GM19438 (cell line): ENCODE data around the gene ITGB7.

Source experiments
- ATAC-seq: cut with Tn5 transposase; IDR thresholded peaks from one replicate; pipeline ENCODE4 v1.9.1; 2021; ENCODE audit warnings: low read depth; ENCODE audit not compliant: unreplicated experiment

The ITGB7 gene

DNA sequence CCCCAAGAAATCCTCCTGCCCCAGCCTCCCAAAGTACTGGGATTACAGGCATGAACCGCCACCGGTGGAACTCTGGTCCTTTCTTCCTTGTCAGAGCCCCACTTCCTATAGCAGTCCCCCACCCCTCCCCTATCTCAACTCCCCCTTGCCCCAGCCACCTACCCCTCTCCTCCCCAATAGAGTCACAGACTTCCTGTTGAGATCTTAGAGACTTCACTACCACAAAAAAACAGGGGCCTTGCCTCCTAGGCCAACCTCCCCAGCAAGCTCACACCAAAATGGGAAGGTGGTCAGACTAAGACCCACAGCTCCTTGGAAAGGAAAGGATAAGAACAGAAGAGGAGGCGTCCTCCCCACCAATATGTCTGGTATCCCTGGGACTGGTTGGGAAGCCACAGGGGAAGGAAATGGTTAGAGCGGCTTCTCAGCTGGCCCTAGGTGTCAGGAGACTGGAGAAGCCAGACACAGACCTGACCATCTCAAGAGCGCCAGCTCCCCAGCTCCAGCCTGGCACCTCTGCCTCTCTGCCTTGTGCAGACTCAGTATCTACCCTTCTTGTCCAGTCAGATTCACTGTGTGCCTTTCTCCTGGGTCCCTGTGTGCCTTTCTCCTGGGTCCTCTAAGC is 8.5 kb downstream of the ITGB7 start:
- ATAC-seq: no peak

DNA sequence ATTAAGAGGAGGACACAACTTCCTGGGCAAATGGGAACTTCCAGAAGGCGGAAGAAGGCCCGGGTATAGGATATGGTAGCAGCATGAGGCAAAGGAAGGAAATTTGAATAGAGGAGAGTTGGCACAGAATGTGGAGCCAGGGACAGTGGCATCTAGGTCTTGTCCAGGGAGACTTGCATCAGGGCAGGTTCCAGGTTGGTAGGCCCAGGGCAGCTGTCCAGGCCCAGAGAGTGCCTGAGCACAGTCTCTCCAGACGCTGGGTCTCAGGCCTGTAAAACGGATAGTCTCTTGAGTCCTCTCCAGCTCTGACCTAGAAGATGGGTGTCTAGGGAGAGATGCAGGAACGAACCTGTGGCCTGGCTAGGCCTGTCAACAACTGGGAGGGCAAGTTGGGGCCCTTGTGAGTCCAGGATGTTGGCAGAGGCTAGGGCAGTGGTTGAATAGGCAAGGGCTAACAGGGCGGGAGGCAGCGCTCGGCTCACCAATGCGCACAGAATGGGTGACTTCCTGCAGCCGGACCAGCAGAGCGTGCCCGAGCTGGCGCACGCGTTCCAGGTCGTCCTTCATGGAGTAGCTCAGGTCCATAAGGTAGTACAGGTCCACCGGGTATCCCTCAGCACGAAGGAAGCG is 9.9 kb downstream of the ITGB7 start:
- ATAC-seq: no peak

GRCh38 chr12:53196486-53196885 is 10.6 kb downstream of the ITGB7 start:
- no peak for ATAC-seq

DNA sequence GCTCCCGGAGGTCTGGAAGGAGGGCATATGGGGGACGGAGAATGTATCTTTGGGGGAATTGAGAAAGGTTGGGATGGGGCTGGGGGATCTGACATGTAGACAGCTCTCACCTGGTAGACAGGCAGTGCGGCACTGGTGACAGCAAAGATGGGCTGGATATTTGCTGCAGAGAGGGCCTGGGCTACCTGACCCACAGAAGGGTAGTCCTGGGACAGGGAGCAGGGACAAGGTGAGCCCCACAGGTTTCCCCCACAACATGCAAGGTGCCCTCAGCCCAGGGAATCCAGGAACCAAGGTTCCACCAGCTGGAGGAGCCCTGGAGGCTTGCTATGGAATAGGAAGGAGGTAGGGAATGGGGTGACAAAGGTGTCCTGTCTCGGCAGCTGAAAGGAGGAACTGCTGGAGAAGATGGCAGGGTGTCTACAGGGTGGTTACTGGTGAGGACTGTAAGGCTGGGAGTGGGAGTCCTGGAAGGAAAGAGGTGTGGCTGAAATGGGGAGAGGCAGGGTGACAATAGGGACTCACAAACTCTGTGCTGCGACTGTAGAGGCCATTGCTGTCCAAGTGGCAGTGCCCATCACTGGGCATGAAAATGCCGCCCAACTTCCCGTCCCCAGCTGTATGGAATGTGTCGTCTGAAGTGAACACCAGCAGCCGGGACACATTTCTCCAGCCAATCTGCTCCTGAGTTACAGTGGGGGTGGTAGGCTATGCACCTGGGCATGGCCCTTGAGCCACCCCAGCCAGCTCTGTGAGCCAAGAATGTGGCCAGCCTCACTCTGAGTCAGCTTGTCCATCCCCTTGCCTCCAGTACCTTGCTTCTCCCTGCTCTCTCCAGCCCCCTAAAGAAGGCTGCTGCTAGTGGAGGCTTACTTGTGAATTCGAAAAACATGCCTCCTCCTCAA is 11.3 kb downstream of the ITGB7 start:
- ATAC-seq: no peak

- ATAC-seq: no peak
These were observed 12.1 kb downstream of the ITGB7 start for GRCh38 chr12:53194973-53195372.

GRCh38 chr12:53193985-53194716 is 12.9 kb downstream of the ITGB7 start:
- no peak for ATAC-seq

DNA sequence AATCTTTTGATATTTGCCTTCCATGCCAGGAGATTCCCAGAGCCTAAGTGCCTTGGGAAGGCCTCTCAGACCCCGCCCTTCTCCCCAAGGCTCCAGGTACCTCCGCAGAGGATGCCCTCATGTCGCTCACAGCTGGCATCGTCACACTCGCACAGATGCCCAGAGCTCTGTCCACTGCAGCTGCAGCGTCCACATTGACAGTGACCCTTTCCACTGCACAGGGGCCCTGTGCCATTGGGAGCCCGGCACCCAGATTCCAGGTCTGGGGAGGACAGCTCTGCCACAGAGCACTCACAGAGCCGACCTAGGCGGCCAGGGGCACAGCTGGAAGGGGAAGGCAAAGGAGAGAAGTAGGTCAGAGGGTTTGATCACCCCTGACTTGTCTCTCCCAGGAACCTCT is 14.0 kb downstream of the ITGB7 start:
- ATAC-seq: no peak

DNA sequence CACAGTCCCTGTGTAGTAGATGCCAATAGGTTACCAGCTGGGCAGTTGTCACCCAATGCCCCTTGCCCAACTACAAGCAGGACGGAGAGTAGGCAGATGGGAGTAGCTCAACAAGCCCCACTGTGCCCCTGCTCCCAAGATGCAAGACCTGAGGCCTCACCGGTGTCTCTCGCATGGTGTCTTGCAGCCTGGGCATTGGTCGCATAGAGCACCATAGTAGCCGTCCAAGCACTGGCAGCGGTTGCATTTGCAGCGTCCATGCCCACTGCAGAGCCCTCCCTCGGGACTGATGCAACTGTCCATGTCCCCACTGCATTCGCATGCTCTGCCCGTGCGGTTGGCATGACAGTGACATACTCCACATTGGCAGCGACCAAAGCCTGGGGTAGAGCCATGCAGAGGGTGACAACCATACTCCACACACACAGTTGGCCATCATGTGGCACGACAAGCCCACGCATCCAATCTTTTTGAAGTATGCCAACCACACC is 14.5 kb downstream of the ITGB7 start:
- ATAC-seq: no peak

DNA sequence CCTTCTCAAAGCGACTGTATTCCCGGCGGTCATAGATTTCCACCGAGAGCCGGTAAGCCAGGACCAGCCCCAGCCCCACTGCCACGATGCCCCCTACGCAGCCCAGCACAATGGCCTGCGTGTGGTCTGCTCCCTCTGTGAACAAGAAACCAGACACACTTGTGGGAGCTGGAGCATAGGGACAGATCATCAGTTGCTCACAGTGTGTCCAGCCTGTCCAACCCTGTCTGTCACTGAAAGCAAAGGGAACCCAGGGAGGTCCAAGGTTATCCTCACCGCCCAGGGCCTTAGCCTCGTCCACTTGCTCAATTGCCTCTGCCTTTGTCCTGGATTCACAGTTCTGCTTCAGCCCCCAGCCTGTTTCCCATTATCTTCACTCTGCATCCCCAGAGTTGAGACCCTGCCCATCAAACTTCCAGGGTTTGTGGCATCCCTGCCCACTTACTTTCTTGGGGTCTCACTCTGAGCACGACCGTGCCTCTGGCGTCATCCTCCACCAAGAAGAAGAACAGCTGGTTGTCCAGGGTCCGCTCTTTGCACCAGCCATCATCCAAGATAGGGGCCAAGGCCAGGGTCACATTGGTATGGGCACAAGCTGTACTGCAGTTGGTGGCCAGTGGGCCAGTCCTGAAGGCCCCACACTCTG is 15.0 kb downstream of the ITGB7 start:
- no peak for ATAC-seq

DNA sequence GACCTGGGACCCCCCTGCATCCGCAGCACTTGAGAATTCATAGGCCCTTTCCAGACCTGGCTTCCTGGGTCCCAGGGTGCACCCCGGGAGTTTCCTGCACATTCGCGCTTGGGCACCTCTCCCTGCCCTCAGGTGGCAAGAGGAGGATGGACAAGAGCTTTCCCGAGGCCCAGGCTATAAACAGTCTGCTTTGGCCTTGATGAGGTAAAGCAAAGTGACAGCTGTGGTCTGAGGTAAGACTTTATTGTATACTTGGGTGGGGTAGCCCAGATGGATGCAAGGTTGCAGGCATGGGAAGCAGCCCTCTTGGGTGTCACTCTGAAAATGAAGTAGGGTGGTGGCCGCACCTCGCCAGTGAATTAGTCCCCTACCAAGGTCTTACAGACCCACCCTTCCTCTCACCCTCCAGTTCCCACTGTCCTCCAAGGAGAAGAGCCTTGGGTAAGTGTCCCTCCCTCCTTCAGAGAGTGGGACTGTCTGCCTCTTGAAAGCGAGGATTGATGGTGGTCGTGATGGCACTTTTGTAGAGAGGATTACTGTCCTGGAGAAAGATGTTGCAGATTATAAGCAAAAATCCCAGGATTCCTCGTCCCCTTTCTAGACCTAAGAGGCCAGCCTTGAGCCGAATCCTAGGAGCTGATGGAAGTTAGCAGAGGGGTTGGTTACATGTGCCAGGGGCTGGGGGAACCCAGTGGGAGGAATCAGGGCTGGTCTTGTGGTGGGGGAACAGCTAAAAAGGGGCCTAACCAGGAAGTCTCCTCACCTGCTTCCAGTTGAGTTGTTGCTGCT is 15.8 kb downstream of the ITGB7 start:
- no peak for ATAC-seq

- no peak for ATAC-seq
These were observed 16.8 kb downstream of the ITGB7 start for GRCh38 chr12:53190108-53190729.

GRCh38 chr12:53187145-53187899 is 19.7 kb downstream of the ITGB7 start:
- no peak for ATAC-seq

- no peak for ATAC-seq
These were observed 20.3 kb downstream of the ITGB7 start for GRCh38 chr12:53186745-53187144.

DNA sequence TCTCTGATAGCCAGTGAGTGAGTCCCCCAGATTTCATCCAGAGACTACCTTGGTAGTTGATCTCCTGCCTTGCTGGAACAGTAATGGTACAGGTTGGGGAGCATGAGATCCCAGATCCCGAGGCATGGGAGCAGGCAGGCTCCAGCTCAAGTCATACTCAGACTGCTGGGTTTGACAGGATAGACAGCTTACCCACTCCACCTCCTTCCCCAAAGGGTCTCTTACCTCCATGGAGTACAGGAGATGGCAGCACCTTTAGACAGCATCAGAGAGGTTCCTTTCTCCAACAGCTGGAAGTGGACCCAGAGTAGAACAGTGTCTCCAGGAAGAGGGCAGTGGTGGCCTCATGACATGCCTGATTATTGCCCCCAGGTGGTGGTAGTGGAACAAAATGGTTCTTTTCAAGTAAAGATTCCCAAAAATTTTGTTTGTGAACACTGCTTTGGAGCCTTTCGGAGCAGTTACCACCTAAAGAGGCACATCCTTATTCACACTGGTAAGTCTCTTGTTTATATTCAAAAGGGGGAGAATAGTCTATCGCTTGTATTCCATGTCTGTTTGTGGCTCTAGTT is 21.4 kb downstream of the ITGB7 start:
- no peak for ATAC-seq

DNA sequence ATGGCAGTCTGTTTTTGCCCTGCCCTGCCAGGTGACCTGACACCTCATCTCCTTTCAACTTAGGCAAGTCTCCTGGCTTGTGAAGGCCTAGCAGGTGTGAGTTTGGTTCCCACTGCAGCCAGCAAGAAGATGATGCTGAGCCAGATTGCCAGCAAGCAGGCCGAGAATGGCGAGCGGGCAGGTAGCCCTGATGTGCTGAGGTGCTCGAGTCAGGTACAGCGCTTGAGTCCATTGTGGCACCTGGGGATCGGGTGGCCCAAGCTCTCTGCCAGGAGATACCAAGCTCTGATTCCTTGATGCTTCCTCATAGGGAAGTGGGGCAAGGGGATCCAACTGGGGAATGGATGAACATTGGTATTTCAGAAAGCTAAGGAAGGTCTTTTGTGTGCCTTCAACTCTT is 22.2 kb downstream of the ITGB7 start:
- no peak for ATAC-seq

GRCh38 chr12:53182903-53183302 is 24.1 kb downstream of the ITGB7 start:
- ATAC-seq: no peak

DNA sequence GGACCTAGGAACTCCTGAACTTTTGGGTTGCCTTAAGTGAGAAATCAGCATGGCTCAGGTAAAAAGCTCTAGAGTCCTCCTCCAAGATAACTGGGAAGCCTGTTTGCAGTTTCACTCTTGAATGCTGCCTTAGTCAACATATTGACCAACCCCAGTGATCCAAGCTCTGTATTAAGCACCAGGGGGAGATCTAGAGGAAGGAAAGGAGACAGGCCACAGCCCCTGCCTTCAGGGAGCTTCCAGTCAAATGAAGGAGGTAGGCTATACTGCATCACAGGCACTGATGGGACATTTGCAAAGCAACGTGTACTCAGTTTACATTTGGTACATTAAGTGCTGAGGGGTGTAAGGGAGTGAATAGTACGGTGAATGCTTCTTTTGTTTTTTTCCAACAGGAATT is 25.1 kb downstream of the ITGB7 start:
- no peak for ATAC-seq
